NT2/D1 (cell line): ENCODE measurements around the gene PFN3.

ENCODE experiments used
- SUZ12 ChIP-seq: IDR thresholded peaks from 2 replicates; pipeline ENCODE4 v1.6.1; 2011; ENCODE audit not compliant: insufficient read length, insufficient read depth; ENCODE audit errors: extremely low read depth
- YY1 ChIP-seq: IDR thresholded peaks from 2 replicates; pipeline ENCODE4 v1.6.1; 2011; ENCODE audit not compliant: insufficient read length, insufficient read depth
- ZNF274 ChIP-seq: IDR thresholded peaks from 2 replicates; pipeline ENCODE4 v1.6.1; 2011; ENCODE audit warnings: mild to moderate bottlenecking, low read depth, low read length

DNA sequence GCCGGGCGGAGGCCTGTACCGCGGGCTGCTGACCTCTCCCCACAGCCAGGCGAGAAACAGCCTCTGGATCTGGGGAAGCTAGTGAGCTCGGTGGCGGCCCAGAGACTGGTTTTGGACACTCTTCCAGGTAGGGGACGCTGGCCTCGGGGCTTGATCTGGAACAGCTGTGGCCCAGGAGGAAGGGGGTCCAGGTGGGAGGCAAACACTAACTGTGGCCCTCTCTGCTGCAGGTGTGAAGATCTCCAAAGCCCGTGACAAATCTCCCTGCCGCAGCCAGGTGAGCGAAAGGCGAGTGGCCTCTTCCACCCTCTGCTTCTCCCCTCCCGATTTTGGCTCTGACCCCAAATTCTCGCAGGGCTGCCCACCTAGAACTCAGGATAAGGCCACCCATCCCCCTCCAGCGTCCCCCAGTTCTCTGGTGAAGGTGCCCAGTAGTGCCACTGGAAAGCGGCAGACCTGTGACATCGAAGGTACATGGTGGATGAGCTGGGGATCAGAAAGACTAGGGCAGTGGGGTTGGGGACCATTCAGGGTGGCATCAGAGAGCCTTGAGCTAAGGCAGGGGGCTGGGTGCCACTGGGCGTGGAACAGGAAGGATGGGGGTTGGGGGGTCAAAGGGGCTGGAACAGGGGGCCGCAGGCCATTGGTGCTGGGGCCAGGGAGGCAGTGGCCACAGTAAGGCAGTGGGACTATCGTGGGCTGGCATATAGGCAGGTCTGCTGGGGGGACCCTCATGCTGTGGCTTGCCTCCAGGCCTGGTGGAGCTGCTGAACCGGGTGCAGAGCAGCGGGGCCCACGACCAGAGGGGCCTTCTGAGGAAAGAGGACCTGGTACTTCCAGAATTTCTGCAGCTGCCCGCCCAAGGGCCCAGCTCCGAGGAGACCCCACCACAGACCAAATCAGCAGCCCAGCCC lies 29.1 kb downstream of the PFN3 start:
- TF ChIP-seq YY1 (no peak), SUZ12 (no peak), ZNF274 (no peak)
